ENCODE data around the gene DDIT4L.
"Not testable (repeated sequence)": the region's sequence is repeated elsewhere in the genome, so short reads cannot be mapped to it uniquely, and the experiment has no call there.

DDIT4L gene

DNA sequence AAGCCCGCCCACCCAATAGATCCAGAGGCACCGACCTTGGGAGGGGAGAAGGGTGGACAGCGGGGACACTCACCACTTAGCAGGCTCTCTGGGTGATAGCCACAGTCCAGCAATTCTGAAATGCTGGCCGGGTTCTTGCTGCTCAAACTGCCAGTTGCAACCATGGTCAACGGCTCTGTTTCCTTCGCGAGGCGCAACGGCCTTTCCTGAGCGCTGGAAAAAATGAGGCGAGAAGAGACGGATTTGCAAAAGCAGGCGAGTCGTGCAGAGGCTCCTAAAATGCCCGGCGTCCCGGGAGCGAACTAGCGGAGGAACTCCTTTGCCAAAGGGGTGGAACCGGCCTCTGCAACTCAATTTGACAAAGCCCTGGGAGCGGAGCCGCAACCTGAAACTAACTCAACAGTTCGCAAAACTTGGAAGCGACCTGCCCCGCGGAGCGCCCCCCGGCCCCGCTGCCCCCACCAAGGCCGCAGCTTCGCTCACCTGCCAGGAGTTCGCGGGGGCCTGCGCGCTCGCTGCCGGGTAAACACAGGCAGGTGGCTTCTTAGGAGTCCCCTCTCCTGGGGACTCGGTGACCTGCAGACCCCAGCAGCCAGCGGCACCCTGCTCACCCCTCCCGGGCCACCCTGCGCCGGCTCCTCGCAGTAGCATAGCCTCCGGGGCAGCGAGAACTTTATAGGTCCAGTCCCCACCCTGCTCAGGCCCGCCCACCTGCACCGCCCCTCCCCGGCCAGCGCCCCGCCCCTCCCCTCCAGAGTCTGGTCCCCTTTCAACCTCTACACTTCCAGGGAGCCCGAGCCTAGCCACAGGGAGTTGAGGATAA is at the start of gene DDIT4L:
TSS of gene DDIT4L (minus strand) at position 649 of the 823 bp plus-strand sequence. CDS start at position 164, 485 bp downstream.
- no peak for DNase-seq (ENCODE audit: low read depth)

DNA sequence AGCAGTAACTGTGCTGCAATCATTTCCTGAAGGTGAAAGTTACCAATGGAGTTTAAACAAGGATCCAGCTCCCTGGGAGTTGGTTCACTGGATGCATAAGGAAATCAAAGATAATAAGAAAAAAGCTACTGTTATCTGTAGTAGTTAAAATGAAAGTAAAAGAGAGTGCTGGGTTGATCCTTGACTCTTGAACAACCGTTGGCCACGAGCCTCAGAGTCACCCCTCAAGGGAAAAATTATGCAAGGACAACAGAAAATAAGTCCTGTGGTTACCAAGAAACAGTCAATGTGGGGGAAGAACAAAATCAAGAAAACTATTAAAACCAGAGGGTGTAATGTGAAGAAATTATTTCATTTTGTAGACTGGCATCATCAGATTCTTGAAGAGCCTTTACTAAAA is 49.7 kb upstream of the DDIT4L start:
- no peak for DNase-seq (ENCODE audit: low read depth)

- DNase-seq (ENCODE audit: low read depth) = no peak
These were observed 34.5 kb upstream of the DDIT4L start for GRCh38 chr4:100224721-100225120.

- no peak for DNase-seq (ENCODE audit: low read depth)
These were observed 33.9 kb upstream of the DDIT4L start for GRCh38 chr4:100224160-100224559.

DNA sequence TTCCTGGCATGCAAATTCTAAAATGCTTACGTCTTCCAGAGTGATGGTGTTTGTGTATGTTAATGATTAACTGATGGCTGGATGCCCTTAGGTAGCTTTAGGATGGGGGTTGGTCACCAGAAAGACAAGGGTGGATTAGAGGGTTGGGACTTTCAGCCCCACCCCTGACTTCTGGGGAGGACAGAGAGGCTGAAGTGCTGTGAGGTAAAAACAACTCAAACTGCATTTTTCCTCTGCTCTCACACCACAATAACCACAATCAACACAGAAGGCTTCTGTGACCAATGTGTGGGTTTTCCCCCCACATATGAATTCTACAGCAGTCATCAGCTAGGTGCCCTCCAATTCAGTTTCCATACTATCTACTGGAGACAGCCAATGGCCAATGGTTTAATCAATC is 18.7 kb upstream of the DDIT4L start:
- no peak for DNase-seq (ENCODE audit: low read depth)

GRCh38 chr4:100208459-100208858 is 18.2 kb upstream of the DDIT4L start:
- DNase-seq (ENCODE audit: low read depth) = no peak

DNA sequence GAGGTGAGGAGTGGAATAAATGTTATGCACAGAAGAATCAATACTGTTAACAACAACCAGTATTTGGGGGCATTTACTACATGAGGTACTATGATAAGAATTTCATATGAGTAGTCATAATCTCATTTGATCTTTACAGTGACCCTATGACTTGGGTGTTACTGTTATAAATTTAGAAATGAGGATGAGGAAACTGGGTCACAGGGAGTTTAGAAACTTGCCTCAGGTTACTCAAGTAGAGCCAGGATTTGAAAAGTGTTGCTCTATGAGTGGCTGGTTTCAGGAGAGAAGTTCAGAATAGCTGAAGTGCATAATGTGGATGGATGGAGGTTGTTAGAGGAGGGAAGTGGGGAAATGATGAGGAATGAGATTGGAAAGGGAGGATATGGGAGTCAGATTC is 16.6 kb upstream of the DDIT4L start:
- no peak for DNase-seq (ENCODE audit: low read depth)

DNA sequence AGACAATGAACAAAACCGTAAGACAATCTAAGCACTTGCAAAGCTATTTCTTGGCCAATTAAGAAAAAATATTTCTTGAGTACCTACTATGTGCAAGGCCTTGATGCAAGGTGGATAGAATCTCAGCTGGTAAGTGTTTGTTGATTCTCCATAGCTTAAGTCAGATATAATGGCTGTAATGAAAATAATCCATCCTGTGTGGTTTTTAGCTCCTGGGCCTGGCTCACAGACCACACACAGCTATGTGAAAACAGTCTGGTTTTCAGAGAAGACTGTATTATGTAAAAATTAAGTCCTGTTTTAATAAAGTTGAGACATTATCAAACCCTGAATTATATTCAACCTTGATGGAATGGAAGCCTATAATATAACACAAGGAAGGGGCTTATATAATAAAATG is 7.8 kb upstream of the DDIT4L start:
- no peak for DNase-seq (ENCODE audit: low read depth)

DNA sequence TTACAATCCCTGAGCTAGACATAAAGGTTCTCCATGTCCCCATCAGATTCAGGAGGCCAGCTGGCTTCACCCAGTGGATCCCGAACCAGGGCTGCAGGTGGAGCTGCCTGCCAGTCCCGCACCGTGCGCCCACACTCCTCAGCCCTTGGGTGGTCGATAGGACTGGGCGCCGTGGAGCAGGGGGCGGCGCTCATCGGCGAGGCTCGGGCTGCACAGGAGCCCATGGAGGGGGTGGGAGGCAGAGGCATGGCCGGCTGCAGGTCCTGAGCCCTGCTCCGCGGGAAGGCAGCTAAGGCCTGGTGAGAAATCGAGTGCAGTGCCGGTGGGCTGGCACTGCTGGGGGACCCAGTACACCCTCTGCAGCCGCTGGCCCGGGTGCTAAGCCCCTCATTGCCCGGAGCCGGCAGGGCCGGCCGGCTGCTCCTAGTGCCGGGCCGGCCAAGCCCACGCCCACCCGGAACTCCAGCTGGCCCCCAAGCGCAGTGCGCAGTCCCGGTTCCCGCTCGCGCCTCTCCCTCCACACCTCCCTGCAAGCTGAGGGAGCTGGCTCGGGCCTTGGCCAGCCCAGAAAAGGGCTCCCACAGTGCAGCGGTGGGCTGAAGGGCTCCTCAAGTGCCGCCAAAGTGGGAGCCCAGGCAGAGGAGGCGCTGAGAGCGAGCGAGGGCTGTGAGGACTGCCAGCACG is 6.3 kb upstream of the DDIT4L start:
- DNase-seq (ENCODE audit: low read depth) = not testable (repeated sequence)

- DNase-seq (ENCODE audit: low read depth) = no peak
These were observed 654 bp upstream of the DDIT4L start for GRCh38 chr4:100190643-100191600.

- no peak for DNase-seq (ENCODE audit: low read depth)
These were observed 1.4 kb downstream of the DDIT4L start for GRCh38 chr4:100188829-100189228.

GRCh38 chr4:100187781-100188180 is 2.5 kb downstream of the DDIT4L start:
- DNase-seq (ENCODE audit: low read depth) = no peak

DNA sequence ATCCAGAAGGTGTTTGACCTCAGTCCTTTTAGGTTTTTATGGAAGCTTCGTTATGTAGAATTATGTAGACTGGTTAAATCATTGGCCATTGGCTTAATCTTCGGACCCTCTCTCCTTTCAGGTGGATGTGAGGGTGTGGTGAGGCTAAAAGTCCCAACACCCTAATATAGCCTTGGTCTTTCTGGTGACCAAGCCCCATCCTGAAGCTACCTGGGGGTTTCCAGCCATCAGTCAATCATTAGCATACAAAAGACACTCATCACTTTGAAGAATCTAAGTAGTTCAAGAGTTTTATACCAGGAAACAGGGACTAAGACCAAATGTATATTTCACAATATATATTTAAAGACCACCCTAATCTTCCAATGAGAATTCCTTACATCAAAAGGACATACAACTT is 5.5 kb downstream of the DDIT4L start:
- DNase-seq (ENCODE audit: low read depth) = no peak

DNA sequence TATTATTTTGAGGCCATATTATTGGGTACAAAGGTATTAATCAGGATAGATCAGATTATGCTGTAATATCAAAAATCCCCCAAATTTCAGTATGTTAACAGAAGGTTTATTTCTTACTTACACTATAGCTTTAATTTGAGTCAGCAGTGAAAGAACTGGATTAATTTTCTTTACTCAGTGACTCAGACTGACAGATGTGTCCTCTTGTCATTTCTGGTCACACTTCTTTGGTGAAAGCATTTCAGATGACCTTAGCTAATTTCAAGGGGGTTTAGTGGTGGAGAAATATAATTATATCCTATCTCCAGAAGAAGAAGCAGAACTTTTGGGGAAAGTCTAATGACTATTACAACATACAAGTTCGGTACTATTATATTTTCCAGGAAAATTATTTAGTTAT is 12.4 kb downstream of the DDIT4L start:
- DNase-seq (ENCODE audit: low read depth) = no peak

- DNase-seq (ENCODE audit: low read depth) = no peak
These were observed 13.1 kb downstream of the DDIT4L start for GRCh38 chr4:100177126-100177525.

- DNase-seq (ENCODE audit: low read depth) = no peak
These were observed 14.4 kb downstream of the DDIT4L start for GRCh38 chr4:100175858-100176257.

DNA sequence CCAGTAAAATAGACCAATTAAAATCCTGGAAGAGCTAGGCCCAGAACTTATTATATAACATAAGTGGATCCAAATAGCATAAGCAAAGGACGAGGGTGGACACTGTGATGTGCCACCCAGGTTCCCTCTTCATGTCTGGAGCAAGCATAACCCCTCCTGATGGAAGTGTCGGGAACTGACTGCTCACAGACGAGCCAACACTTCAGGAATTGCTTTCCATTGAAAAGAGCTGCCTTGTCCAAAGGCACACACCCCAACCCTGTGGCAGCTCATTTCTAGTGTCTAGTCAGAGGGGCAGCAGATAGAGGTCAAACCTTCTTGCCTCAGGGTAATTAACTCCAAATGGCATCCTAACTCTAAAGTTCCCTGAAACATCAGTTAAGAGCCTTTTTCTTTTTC is 15.3 kb downstream of the DDIT4L start:
- DNase-seq (ENCODE audit: low read depth) = no peak

DNA sequence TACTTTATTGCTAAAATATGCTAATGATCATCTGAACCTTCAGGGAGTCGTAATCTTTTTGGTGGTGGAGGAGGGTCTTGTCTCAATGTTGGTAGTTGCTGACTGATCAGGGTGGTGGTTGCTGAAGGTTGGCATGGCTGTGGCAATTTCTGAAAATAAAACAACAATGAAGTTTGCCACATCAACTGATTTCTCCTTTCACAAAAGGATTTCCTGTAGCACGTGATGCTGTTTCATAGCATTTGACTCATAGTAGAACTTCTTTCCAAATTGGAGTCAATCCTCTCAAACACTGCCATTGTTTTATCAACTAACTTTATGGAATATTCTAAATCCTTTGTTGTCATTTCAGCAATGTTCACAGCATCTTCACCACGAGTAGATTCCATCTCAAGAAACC is 19.3 kb downstream of the DDIT4L start:
- no peak for DNase-seq (ENCODE audit: low read depth)

GRCh38 chr4:100169491-100170485 is 20.5 kb downstream of the DDIT4L start:
- DNase-seq (ENCODE audit: low read depth) = no peak

- no peak for DNase-seq (ENCODE audit: low read depth)
These were observed 21.7 kb downstream of the DDIT4L start for GRCh38 chr4:100168521-100168920.
